K562 (cell line): ENCODE measurements around the gene MEIS2. TPM values are rescaled to one million over a fixed set of nuclear protein-coding genes. Genes with fewer than 3 reads are reported as not detected.

Source experiments
- ATAC-seq: fragments of 200-7000 bp; cut with Tn5 transposase; 3 replicates; pipeline ENCODE4 v1.9.1; 2020; ENCODE audit warnings: moderate library complexity
- BruUV-seq: library from RNA; stranded (reverse); fragments of 400-500 nt; replicated peaks from 2 replicates; lab custom pipeline; 2021; lab: Mats Ljungman, UMichigan
- CTCF ChIA-PET: fragments of 300-600 bp; formaldehyde crosslinking; extraction: SDS; loops from one replicate; lab custom pipeline; 2021; ENCODE audit warnings: low intra/inter-chr PET ratio; lab: Yijun Ruan, JAX
- POLR2A ChIA-PET: fragments of 300-600, 350-650 bp; sonication (Branson Sonifier 250); formaldehyde crosslinking; extraction: SDS; loops from one replicate; lab custom pipeline; 2021; ENCODE audit warnings: antibody characterized with exemption, inconsistent platforms; lab: Yijun Ruan, JAX
- DNase-seq, 4 experiments: peaks; one replicate each; pipeline versions ENCODE4 v3.0.0 to v3.0.0-alpha.2; 2011 to 2018; ENCODE audit warnings: low spot score in 3 of 4, mixed read lengths in 3 of 4; ENCODE audit errors: extremely low read depth in 1 of 4
- FAIRE-seq: peaks from 2 replicates; lab custom pipeline; 2011; peaks lifted over from hg19 to GRCh38; lab: Jason Lieb, UNC
- H2AFZ ChIP-seq: 2 replicates; pipeline ENCODE4 v1.6.0; 2011; ENCODE audit warnings: low read depth, low read length, control low read depth, inconsistent platforms
- H3K27ac ChIP-seq: fragments of 200-600 bp; 3 replicates; pipeline ENCODE4 v1.8.0; 2011; ENCODE audit warnings: low read depth, mild to moderate bottlenecking, control low read depth, inconsistent platforms, low read length, moderate library complexity, mixed read lengths; ENCODE audit errors: extremely low read depth
- H3K27me3 ChIP-seq, 2 experiments: fragments of 300-600 bp in 1 of 2; 2 replicates in 1 of 2; 3 replicates in 1 of 2; pipeline versions ENCODE4 v1.6.0 to v1.8.0; 2011; ENCODE audit warnings: inconsistent platforms in 2 of 2, low read length in 2 of 2, mild to moderate bottlenecking in 1 of 2, mixed read lengths in 1 of 2, moderate library complexity in 1 of 2; ENCODE audit not compliant: control insufficient read depth in 2 of 2, insufficient read depth in 2 of 2
- H3K36me3 ChIP-seq: fragments of 300-600 bp; 3 replicates; pipeline ENCODE4 v1.8.0; 2011; ENCODE audit warnings: mild to moderate bottlenecking, low read length, inconsistent platforms; ENCODE audit not compliant: control insufficient read depth, insufficient read depth
- H3K4me1 ChIP-seq, 2 experiments: fragments of 200-600 bp in 1 of 2; replicated peaks in 1 of 2; 2 replicates in 1 of 2; 3 replicates in 1 of 2; pipeline versions ENCODE4 v1.5.1 to v1.8.0; 2011; ENCODE audit warnings: inconsistent platforms in 2 of 2, low read length in 2 of 2, mild to moderate bottlenecking in 1 of 2, mixed read lengths in 1 of 2, moderate library complexity in 1 of 2; ENCODE audit not compliant: control insufficient read depth in 2 of 2, insufficient read depth in 2 of 2
- H3K4me2 ChIP-seq: 2 replicates; pipeline ENCODE4 v1.6.1; 2011; ENCODE audit warnings: low read length, control low read depth, inconsistent platforms, mixed read lengths; ENCODE audit not compliant: insufficient read depth
- H3K4me3 ChIP-seq: fragments of 200-600 bp; sonication (generic), shearing (Covaris generic); 2 replicates; pipeline ENCODE4 v1.5.1; 2016; ENCODE audit warnings: control low read depth, inconsistent platforms
- H3K79me2 ChIP-seq: fragments of 200-600 bp; 3 replicates; pipeline ENCODE4 v1.8.0; 2011; ENCODE audit warnings: low read length, inconsistent platforms; ENCODE audit not compliant: control insufficient read depth, insufficient read depth
- H3K9ac ChIP-seq, 2 experiments: 2 replicates each; pipeline versions ENCODE4 v1.6.0 to v1.6.1; 2011; ENCODE audit warnings: low read depth in 2 of 2, low read length in 2 of 2, control low read depth in 1 of 2, inconsistent platforms in 1 of 2, mild to moderate bottlenecking in 1 of 2, mixed read lengths in 1 of 2; ENCODE audit not compliant: insufficient read depth in 1 of 2
- H3K9me1 ChIP-seq: one replicate; pipeline ENCODE4 v1.6.0; 2011; ENCODE audit warnings: inconsistent platforms, mild to moderate bottlenecking, low read length, moderate library complexity; ENCODE audit not compliant: control insufficient read depth, insufficient read depth
- H3K9me3 ChIP-seq: replicated peaks from 2 replicates; pipeline ENCODE4 v1.5.1; 2011; ENCODE audit warnings: low read depth, low read length, inconsistent platforms; ENCODE audit not compliant: control insufficient read depth, insufficient read depth
- H4K20me1 ChIP-seq: replicated peaks from 2 replicates; pipeline ENCODE4 v1.6.1; 2011; ENCODE audit warnings: low read length, inconsistent platforms, mixed read lengths; ENCODE audit not compliant: control insufficient read depth, insufficient read depth
- CGGBP1 ChIP-seq: fragments of 250-450 bp; sonication (Bioruptor Pico); IDR thresholded peaks from 2 replicates; pipeline ENCODE4 v1.9.0; 2021; ENCODE audit warnings: mild to moderate bottlenecking
- GMEB1 ChIP-seq: fragments of 250-450 bp; sonication (Bioruptor Pico); IDR thresholded peaks from 2 replicates; pipeline ENCODE4 v1.4.0; 2020; ENCODE audit warnings: mild to moderate bottlenecking
- MAFG ChIP-seq: fragments of 450-650 bp; conservative IDR thresholded peaks from 2 replicates; pipeline ENCODE4 v1.6.1; 2016; ENCODE audit warnings: missing genetic modification characterization, missing compliant biosample characterization
- NFATC3 ChIP-seq: fragments of 450-650 bp; IDR thresholded peaks from 2 replicates; pipeline ENCODE4 v1.6.1; 2017; ENCODE audit warnings: mild to moderate bottlenecking
- TCF7L2 ChIP-seq: fragments of 150-350 bp; IDR thresholded peaks from 2 replicates; pipeline ENCODE4 v1.6.1; 2016; ENCODE audit warnings: low read depth, mild to moderate bottlenecking, low read length, moderate library complexity
- TEAD4 ChIP-seq, 2 experiments: sonication (generic) in 1 of 2; formaldehyde crosslinking in 1 of 2; IDR thresholded peaks; 2 replicates each; pipeline versions ENCODE4 v1.6.1 to v1.8.0; 2012 to 2022; ENCODE audit warnings: borderline replicate concordance in 1 of 2, inconsistent platforms in 1 of 2, low read length in 1 of 2, mild to moderate bottlenecking in 1 of 2, missing genetic modification reagents in 1 of 2
- ZNF707 ChIP-seq: fragments of 250-450 bp; sonication (Bioruptor Pico); conservative IDR thresholded peaks from 2 replicates; pipeline ENCODE4 v1.8.0; 2022; ENCODE audit warnings: inconsistent platforms, mild to moderate bottlenecking, moderate library complexity
- ZZZ3 ChIP-seq: fragments of 450-650 bp; IDR thresholded peaks from 2 replicates; pipeline ENCODE4 v1.6.1; 2016; ENCODE audit warnings: antibody characterized with exemption, mild to moderate bottlenecking, moderate library complexity
- WGBS: fragments of 100-300 bp; shearing (Covaris generic); methylation state at CpG from one replicate; pipeline ENCODE4 v1.1.6; 2016; ENCODE audit warnings: low coverage, mixed read lengths; ENCODE audit not compliant: insufficient coverage; ENCODE audit errors: missing lambda C conversion rate; 5-methylcytosine and 5-hydroxymethylcytosine counted together
- in situ Hi-C: fragments of 300-500 bp; cut with MboI; formaldehyde crosslinking; loops from 4 replicates; pipeline ENCODE4 v1.15.0; 2018; ENCODE audit warnings: inconsistent platforms, mixed read lengths
- intact Hi-C: fragments of 100-400 bp; cut with micrococcal nuclease; formaldehyde crosslinking; loops from 2 replicates; pipeline ENCODE4 v1.14.2; 2022
- polyA plus RNA-seq, 8 experiments: library from polyadenylated mRNA; depleted of rRNA in 4 of 8; stranded (reverse) in 5 of 8; unstranded in 3 of 8; fragments of >200 nt; fragmentation: Nextera tagmentation in 2 of 8; fragmentation: Illumina TruSeq in 1 of 8; extraction: Ambion mirVana in 2 of 8; extraction: Trizol in 1 of 8; gene quantifications; 2 replicates each; pipeline versions ENCODE4 v1.2.1 to v1.2.3, GENCODE V29; 2011 to 2014; ENCODE audit warnings: inconsistent platforms in 1 of 8, missing spikeins in 1 of 8
- total RNA-seq, 7 experiments: library from RNA; depleted of rRNA in 6 of 7; stranded (reverse); fragments of >200 nt in 6 of 7; fragmentation: Illumina TruSeq in 2 of 7; extraction: Trizol in 2 of 7; gene quantifications; 2 replicates each; pipeline versions ENCODE4 v1.2.1 to v1.2.3, GENCODE V29; 2011 to 2021; ENCODE audit warnings: low replicate concordance in 1 of 7
- TF ChIP-seq, protein P1 (sequence below), 2 experiments: fragments of 450-650 bp; IDR thresholded peaks; 2 replicates each; pipeline ENCODE4 v1.6.1; 2018; ENCODE audit warnings: mild to moderate bottlenecking in 2 of 2, low read depth in 1 of 2; ENCODE audit not compliant: partially characterized antibody in 2 of 2
- TF ChIP-seq, protein P2 (sequence below): fragments of 450-650 bp; IDR thresholded peaks from 2 replicates; pipeline ENCODE4 v1.6.1; 2017; ENCODE audit warnings: antibody characterized with exemption, mild to moderate bottlenecking

Gene MEIS2
- total and polyA plus RNA-seq, 9 of the 15 experiments (the other 6 are each of a cell fraction or from before 2014, with no cell fraction given), result 7.5 to 64.2 (median 22.3) TPM

DNA sequence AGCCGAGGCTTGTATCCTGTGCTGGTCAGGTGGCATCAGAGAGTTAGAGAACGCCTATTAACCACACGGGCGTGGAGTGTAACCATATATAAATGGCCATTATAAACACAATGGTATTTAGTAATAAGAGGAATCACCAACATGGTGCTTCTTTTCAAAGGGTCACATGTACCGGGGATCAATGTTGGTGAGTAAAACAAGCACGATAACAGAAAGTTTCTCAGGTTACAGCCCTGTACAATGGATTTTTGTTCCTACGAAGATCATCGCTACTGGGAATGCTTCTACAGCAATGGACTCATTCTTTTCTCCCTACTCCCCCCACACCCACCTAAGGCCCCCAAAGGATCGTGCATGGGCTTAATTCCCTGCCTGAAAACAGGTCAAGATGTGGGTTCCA lies 42.5 kb downstream of the MEIS2 start (continued):
- TF ChIP-seq, protein P1, sequence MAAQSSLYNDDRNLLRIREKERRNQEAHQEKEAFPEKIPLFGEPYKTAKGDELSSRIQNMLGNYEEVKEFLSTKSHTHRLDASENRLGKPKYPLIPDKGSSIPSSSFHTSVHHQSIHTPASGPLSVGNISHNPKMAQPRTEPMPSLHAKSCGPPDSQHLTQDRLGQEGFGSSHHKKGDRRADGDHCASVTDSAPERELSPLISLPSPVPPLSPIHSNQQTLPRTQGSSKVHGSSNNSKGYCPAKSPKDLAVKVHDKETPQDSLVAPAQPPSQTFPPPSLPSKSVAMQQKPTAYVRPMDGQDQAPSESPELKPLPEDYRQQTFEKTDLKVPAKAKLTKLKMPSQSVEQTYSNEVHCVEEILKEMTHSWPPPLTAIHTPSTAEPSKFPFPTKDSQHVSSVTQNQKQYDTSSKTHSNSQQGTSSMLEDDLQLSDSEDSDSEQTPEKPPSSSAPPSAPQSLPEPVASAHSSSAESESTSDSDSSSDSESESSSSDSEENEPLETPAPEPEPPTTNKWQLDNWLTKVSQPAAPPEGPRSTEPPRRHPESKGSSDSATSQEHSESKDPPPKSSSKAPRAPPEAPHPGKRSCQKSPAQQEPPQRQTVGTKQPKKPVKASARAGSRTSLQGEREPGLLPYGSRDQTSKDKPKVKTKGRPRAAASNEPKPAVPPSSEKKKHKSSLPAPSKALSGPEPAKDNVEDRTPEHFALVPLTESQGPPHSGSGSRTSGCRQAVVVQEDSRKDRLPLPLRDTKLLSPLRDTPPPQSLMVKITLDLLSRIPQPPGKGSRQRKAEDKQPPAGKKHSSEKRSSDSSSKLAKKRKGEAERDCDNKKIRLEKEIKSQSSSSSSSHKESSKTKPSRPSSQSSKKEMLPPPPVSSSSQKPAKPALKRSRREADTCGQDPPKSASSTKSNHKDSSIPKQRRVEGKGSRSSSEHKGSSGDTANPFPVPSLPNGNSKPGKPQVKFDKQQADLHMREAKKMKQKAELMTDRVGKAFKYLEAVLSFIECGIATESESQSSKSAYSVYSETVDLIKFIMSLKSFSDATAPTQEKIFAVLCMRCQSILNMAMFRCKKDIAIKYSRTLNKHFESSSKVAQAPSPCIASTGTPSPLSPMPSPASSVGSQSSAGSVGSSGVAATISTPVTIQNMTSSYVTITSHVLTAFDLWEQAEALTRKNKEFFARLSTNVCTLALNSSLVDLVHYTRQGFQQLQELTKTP (IDR thresholded peaks at IDR 0.05; ENCODE audit: low read depth in 1 of 2, partially characterized antibody in 2 of 2), result no peak

DNA sequence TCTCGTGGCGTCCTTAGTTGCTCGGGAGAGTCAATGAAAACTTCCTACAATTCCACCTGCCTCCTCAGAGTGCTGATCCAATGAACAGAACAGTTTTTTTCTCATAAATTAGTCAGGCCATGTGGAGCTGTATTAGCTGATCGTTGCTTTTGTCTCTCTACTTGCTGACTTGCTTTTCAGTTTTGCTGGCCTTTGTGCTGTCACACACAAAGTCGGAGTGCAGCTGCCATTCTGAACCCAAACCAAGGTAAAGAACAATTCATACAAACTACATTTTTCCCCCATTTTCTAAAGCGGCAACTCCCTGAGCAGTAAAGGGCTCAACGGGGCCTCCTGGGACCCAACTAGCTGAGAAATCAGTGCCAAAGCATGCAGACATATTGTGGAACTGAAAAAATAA lies 43.1 kb downstream of the MEIS2 start:
- no peaks in the 10 kb centered on the region for H3K9me3 ChIP-seq
- no peak overlapping the region for H2AFZ ChIP-seq
- intact Hi-C loops (no loop called here), in situ Hi-C loops (no loop called here)
- no peaks in the 10 kb centered on the region for H3K9me1 ChIP-seq
- no peaks in the 10 kb centered on the region for H4K20me1 ChIP-seq
- H3K4me2 ChIP-seq, result no peak overlapping the region
- 89% methylated on average over 7 of the region's 7 CpGs for WGBS
- ChIA-PET CTCF (no interaction called here), POLR2A (interaction anchor here (0.9 to 1.3 kb wide), 2 partner anchors 13 to 26 kb away, joined by 3 read pairs; no protein-coding TSS in a partner anchor)
- H3K36me3 ChIP-seq, result peaks cover 33% of the 10 kb centered on the region
- no peaks in the 10 kb centered on the region for H3K27me3 ChIP-seq
- BruUV-seq, result no TSS peak
- no peak overlapping the region for H3K4me3 ChIP-seq
- FAIRE-seq, result no peak
- peaks cover 12% of the 10 kb centered on the region; the same call in 2 of the 3 replicates for H3K79me2 ChIP-seq
- no peak overlapping the region for H3K27ac ChIP-seq
- peaks cover 7 to 27% of the 10 kb centered on the region in 2 experiments; a peak in 4 of 5 replicates for H3K4me1 ChIP-seq
- no peak for ATAC-seq
- DNase-seq, result no peak
- no peak overlapping the region for H3K9ac ChIP-seq
- TF ChIP-seq, protein P2, sequence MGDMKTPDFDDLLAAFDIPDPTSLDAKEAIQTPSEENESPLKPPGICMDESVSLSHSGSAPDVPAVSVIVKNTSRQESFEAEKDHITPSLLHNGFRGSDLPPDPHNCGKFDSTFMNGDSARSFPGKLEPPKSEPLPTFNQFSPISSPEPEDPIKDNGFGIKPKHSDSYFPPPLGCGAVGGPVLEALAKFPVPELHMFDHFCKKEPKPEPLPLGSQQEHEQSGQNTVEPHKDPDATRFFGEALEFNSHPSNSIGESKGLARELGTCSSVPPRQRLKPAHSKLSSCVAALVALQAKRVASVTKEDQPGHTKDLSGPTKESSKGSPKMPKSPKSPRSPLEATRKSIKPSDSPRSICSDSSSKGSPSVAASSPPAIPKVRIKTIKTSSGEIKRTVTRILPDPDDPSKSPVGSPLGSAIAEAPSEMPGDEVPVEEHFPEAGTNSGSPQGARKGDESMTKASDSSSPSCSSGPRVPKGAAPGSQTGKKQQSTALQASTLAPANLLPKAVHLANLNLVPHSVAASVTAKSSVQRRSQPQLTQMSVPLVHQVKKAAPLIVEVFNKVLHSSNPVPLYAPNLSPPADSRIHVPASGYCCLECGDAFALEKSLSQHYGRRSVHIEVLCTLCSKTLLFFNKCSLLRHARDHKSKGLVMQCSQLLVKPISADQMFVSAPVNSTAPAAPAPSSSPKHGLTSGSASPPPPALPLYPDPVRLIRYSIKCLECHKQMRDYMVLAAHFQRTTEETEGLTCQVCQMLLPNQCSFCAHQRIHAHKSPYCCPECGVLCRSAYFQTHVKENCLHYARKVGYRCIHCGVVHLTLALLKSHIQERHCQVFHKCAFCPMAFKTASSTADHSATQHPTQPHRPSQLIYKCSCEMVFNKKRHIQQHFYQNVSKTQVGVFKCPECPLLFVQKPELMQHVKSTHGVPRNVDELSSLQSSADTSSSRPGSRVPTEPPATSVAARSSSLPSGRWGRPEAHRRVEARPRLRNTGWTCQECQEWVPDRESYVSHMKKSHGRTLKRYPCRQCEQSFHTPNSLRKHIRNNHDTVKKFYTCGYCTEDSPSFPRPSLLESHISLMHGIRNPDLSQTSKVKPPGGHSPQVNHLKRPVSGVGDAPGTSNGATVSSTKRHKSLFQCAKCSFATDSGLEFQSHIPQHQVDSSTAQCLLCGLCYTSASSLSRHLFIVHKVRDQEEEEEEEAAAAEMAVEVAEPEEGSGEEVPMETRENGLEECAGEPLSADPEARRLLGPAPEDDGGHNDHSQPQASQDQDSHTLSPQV, result no peak
- TF ChIP-seq ZZZ3 (no peak), GMEB1 (CRISPR knock-in tag) (no peak), ZNF707 (CRISPR knock-in tag) (no peak), CGGBP1 (CRISPR knock-in tag) (no peak), TCF7L2 (no peak), NFATC3 (no peak), MAFG (no peak), TEAD4 (IDR thresholded peaks at IDR 0.05; ENCODE audit: low read length) (no peak), TEAD4 (CRISPR knock-in tag; IDR thresholded peaks at IDR 0.05; ENCODE audit: borderline replicate concordance) (no peak)
